Fibroblast of villous mesenchyme (primary cell): ENCODE measurements around the gene METTL21A. TPM values are rescaled to one million over a fixed set of nuclear protein-coding genes. Genes with fewer than 3 reads are reported as not detected.

Source experiments
- DNase-seq: peaks from one replicate; pipeline ENCODE4 v3.0.0-alpha.2; 2010; ENCODE audit warnings: low read depth
- H3K4me3 ChIP-seq: 2 replicates; pipeline ENCODE4 v1.5.1; 2011; ENCODE audit warnings: low read depth, mild to moderate bottlenecking, low read length
- CTCF ChIP-seq: IDR thresholded peaks from 2 replicates; pipeline ENCODE4 v1.5.1; 2012; ENCODE audit warnings: low read depth, mild to moderate bottlenecking, low read length; ENCODE audit not compliant: insufficient read depth
- small RNA-seq: library from RNA; depleted of rRNA; stranded (forward); fragments of <200 nt; gene quantifications from one replicate; pipeline ENCODE3, GENCODE V24; 2012
- total RNA-seq: library from RNA; depleted of rRNA; stranded (reverse); fragments of >200 nt; gene quantifications from 2 replicates; pipeline ENCODE4 v1.2.3, GENCODE V29; 2012

Gene METTL21A
- total RNA-seq, 1 donor: 13.0 TPM

GRCh38 chr2:207571370-207571769, 53.8 kb downstream of the METTL21A start:
- DNase-seq: no peak
- no peak for TF ChIP-seq CTCF
- H3K4me3 ChIP-seq: no peak overlapping the region

DNA sequence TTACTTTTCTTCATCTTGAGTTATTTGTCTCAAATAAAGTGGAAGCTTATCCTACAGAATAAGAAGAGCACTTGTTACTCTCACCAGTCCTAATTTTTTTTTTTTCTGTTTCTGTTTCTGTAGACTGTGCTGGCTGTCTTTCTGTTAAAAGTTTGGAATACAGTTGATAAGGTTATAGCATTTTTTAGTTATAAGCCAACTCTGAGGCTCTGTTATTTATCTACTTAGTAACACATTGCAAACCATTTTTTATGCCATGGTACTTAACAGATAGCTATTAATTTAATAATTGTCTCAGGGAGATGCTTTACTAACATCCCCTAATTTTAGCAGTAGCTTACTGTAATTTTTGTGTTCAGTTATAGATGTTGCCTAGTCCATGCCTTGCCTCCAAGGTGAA, 57.5 kb downstream of the METTL21A start:
- H3K4me3 ChIP-seq: no peak overlapping the region
- no peak for TF ChIP-seq CTCF

DNA sequence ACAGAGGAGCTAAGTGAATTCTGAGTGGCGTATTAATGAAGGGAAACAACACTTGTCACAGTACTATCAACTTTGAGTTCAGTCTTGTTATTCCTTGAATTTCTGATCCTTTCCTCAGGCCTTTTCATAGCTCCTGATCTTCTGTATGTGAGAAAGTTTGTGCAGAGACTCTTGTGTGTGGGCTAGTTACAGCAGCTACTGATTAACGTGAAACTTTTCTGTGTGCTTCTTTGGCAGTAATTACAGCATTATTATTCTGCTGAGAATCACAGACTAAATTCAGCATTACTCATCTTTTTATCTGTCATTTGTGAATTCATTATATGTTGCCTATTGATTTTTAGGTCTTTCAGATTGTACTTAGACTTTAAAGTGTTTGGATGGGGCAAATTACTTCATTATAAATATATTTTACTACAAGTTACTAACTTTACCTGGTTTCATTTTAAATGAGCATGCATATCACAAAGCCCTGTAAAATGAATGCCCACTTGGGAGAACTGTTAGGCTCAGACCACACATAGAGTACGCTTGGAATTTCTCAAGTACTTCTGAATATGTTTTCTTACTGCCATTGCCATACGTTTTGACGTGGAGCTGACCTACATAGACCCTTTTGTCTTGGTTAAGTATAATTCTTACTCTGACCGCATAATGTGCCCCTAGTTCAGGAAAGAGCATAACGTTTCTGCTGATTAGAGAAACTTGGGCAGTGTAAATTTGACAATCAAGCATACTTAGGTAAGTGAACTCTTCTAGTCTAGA, 59.3 kb downstream of the METTL21A start:
- DNase-seq: no peak
- no peak for TF ChIP-seq CTCF
- no peak overlapping the region for H3K4me3 ChIP-seq

More for the DNA sequence above, 57.5 kb downstream of the METTL21A start:
- no peak for DNase-seq

Small RNA genes within 50 kb of the gene (small RNA-seq; reads per million reads assigned to genes)
- gene RPS29P9: not detected

Other genes starting within 250 kb of the METTL21A start
- 22.5 and 32.4 TPM in 2 replicates for gene CREB1, start 95.4 kb downstream of the METTL21A start, total RNA-seq
- gene CCNYL1, start 86.2 kb upstream of the METTL21A start, total RNA-seq: 7.7 and 10.4 TPM in 2 replicates
- 0.64 and 0.86 TPM in 2 replicates for gene FZD5, start 144.5 kb upstream of the METTL21A start, total RNA-seq